GM23338 (cell line): ENCODE data around the gene ETV5. TPM values are rescaled to one million over a fixed set of nuclear protein-coding genes. Genes with fewer than 3 reads are reported as not detected.

Experiments
- ATAC-seq: fragments of 200-7000 bp; cut with Tn5 transposase; 3 replicates; pipeline ENCODE4 v1.9.1; 2020
- DNase-seq: peaks from one replicate; pipeline ENCODE4 v3.0.0-alpha.2; 2015; ENCODE audit warnings: low spot score
- H2AFZ ChIP-seq: fragments of 200-600 bp; sonication (generic); 2 replicates; pipeline ENCODE4 v1.8.0; 2016; ENCODE audit warnings: antibody characterized with exemption, mild to moderate bottlenecking, moderate library complexity
- H3F3A ChIP-seq: fragments of 200-600 bp; sonication (generic); replicated peaks from 2 replicates; pipeline ENCODE4 v1.8.0; 2017; ENCODE audit warnings: antibody characterized with exemption, mixed run types, low read depth
- H3K27ac ChIP-seq: fragments of 200-600 bp; sonication (generic); 2 replicates; pipeline ENCODE4 v1.6.1; 2016; ENCODE audit warnings: low read depth
- H3K27me3 ChIP-seq: fragments of 200-600 bp; sonication (generic); 2 replicates; pipeline ENCODE4 v1.8.0; 2016; ENCODE audit warnings: mild to moderate bottlenecking, mixed run types, moderate library complexity; ENCODE audit not compliant: insufficient read depth
- H3K36me3 ChIP-seq: fragments of 200-600 bp; sonication (generic); 2 replicates; pipeline ENCODE4 v1.8.0; 2016; ENCODE audit warnings: mild to moderate bottlenecking; ENCODE audit not compliant: insufficient read depth
- H3K4me1 ChIP-seq: fragments of 200-600 bp; sonication (generic); 2 replicates; pipeline ENCODE4 v1.8.0; 2016; ENCODE audit warnings: mild to moderate bottlenecking, moderate library complexity; ENCODE audit not compliant: insufficient read depth
- H3K4me2 ChIP-seq: fragments of 200-600 bp; sonication (generic); 2 replicates; pipeline ENCODE4 v1.7.1; 2017; ENCODE audit warnings: mixed run types
- H3K4me3 ChIP-seq: fragments of 200-600 bp; sonication (generic); 2 replicates; pipeline ENCODE4 v1.6.1; 2016; ENCODE audit warnings: mixed run types
- H3K79me2 ChIP-seq: fragments of 200-600 bp; sonication (generic); replicated peaks from 2 replicates; pipeline ENCODE4 v1.8.0; 2017; ENCODE audit warnings: mild to moderate bottlenecking; ENCODE audit not compliant: insufficient read depth
- H3K9me2 ChIP-seq: fragments of 200-600 bp; sonication (generic); 2 replicates; pipeline ENCODE4 v1.8.0; 2017; ENCODE audit not compliant: insufficient read depth
- H4K20me1 ChIP-seq: fragments of 200-600 bp; sonication (generic); replicated peaks from 2 replicates; pipeline ENCODE4 v1.8.0; 2017; ENCODE audit warnings: mild to moderate bottlenecking; ENCODE audit not compliant: insufficient read depth
- H3K27ac Mint-ChIP-seq: 2 replicates; pipeline ENCODE4 v1.8.0; 2020; ENCODE audit warnings: inconsistent platforms, mild to moderate bottlenecking, moderate library complexity, mixed read lengths
- H3K27me3 Mint-ChIP-seq: 3 replicates; pipeline ENCODE4 v1.8.0; 2022; ENCODE audit warnings: low read depth, mild to moderate bottlenecking, moderate library complexity, mixed read lengths, inconsistent platforms; ENCODE audit not compliant: insufficient read depth, poor library complexity
- H3K36me3 Mint-ChIP-seq: 3 replicates; pipeline ENCODE4 v1.8.0; 2021; ENCODE audit warnings: low read depth, mild to moderate bottlenecking, inconsistent platforms, moderate library complexity, mixed read lengths
- H3K4me1 Mint-ChIP-seq: 3 replicates; pipeline ENCODE4 v1.8.0; 2020; ENCODE audit warnings: mild to moderate bottlenecking, inconsistent platforms, mixed read lengths
- H3K4me3 Mint-ChIP-seq: 3 replicates; pipeline ENCODE4 v1.8.0; 2021; ENCODE audit warnings: moderate library complexity, mild to moderate bottlenecking, inconsistent platforms, mixed read lengths
- H3K9me3 Mint-ChIP-seq: 3 replicates; pipeline ENCODE4 v1.8.0; 2020; ENCODE audit warnings: moderate library complexity, mild to moderate bottlenecking, inconsistent platforms, mixed read lengths
- POLR2AphosphoS5 ChIP-seq: IDR thresholded peaks from 2 replicates; pipeline ENCODE4 v1.6.1; 2016; ENCODE audit warnings: antibody characterized with exemption, low read depth
- polyA plus RNA-seq: library from polyadenylated mRNA; unstranded; fragments of >200 nt; fragmentation: Nextera tagmentation; extraction: Ambion mirVana; gene quantifications from 2 replicates; pipeline ENCODE4 v1.2.1, GENCODE V29; 2016
- total RNA-seq: library from RNA; depleted of rRNA; stranded (reverse); fragments of >200 nt; shearing (Covaris generic); gene quantifications from 2 replicates; pipeline ENCODE4 v1.2.3, GENCODE V29; 2014
- TF ChIP-seq, protein P1 (sequence below): fragments of 250-450 bp; sonication (Bioruptor Pico); IDR thresholded peaks from 2 replicates; pipeline ENCODE4 v1.5.0; 2020; ENCODE audit warnings: mild to moderate bottlenecking, moderate library complexity
- TF ChIP-seq, protein P2 (sequence below), 2 experiments: fragments of 200-600 bp in 1 of 2; sonication (generic) in 1 of 2; conservative IDR thresholded peaks; 2 replicates each; pipeline versions ENCODE4 v1.5.1 to v1.6.1; 2016 to 2017; ENCODE audit warnings: antibody characterized with exemption in 2 of 2, low read depth in 2 of 2, mild to moderate bottlenecking in 2 of 2, moderate library complexity in 1 of 2

ETV5 gene
- total and polyA plus RNA-seq, 2 experiments from 2014 or later: 33.5 to 57.1 TPM

DNA sequence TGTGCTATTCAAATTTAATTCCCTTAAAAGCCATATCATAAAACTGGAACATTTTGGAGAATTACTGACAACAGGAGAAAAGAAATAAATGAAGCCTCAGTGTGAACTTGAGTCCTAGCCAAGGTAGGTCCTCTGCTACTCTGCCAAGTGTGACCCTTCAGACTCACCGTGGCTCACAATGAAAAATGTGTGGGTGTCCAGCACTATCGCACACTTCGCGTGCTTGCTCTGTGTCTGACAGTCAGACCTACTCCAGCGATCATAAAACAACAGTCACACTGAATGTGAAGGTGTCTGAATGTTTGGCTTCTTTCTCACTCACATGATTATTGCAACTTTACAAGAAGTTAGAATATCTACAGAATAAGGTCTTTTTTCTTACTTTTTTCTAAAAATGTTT is 105.3 kb downstream of the ETV5 start:
- ATAC-seq (no peak), DNase-seq (no peak)
- no peaks in the 10 kb centered on the region for H3F3A ChIP-seq
- H3K4me1 Mint-ChIP-seq: no peaks in the 10 kb centered on the region
- H3K79me2 ChIP-seq: no peaks in the 10 kb centered on the region
- no peak overlapping the region for H2AFZ ChIP-seq
- no peak overlapping the region for H3K4me3 Mint-ChIP-seq
- H3K27me3 ChIP-seq: no peaks in the 10 kb centered on the region
- H3K4me1 ChIP-seq: no peaks in the 10 kb centered on the region
- H3K27ac ChIP-seq: no peak overlapping the region
- H3K4me2 ChIP-seq: no peak overlapping the region
- no peak overlapping the region for H3K4me3 ChIP-seq
- H3K9me2 ChIP-seq: no peaks in the 10 kb centered on the region
- H3K27me3 Mint-ChIP-seq: peaks cover 2% of the 10 kb centered on the region
- H3K27ac Mint-ChIP-seq: no peak overlapping the region
- H4K20me1 ChIP-seq: 0 out of 2 replicates have a peak, but pooled peaks cover 3% of the 10 kb centered on the region
- H3K36me3 ChIP-seq: no peaks in the 10 kb centered on the region
- H3K9me3 Mint-ChIP-seq: no peaks in the 10 kb centered on the region; the same call in 1 of the 3 replicates
- TF ChIP-seq, protein P1, sequence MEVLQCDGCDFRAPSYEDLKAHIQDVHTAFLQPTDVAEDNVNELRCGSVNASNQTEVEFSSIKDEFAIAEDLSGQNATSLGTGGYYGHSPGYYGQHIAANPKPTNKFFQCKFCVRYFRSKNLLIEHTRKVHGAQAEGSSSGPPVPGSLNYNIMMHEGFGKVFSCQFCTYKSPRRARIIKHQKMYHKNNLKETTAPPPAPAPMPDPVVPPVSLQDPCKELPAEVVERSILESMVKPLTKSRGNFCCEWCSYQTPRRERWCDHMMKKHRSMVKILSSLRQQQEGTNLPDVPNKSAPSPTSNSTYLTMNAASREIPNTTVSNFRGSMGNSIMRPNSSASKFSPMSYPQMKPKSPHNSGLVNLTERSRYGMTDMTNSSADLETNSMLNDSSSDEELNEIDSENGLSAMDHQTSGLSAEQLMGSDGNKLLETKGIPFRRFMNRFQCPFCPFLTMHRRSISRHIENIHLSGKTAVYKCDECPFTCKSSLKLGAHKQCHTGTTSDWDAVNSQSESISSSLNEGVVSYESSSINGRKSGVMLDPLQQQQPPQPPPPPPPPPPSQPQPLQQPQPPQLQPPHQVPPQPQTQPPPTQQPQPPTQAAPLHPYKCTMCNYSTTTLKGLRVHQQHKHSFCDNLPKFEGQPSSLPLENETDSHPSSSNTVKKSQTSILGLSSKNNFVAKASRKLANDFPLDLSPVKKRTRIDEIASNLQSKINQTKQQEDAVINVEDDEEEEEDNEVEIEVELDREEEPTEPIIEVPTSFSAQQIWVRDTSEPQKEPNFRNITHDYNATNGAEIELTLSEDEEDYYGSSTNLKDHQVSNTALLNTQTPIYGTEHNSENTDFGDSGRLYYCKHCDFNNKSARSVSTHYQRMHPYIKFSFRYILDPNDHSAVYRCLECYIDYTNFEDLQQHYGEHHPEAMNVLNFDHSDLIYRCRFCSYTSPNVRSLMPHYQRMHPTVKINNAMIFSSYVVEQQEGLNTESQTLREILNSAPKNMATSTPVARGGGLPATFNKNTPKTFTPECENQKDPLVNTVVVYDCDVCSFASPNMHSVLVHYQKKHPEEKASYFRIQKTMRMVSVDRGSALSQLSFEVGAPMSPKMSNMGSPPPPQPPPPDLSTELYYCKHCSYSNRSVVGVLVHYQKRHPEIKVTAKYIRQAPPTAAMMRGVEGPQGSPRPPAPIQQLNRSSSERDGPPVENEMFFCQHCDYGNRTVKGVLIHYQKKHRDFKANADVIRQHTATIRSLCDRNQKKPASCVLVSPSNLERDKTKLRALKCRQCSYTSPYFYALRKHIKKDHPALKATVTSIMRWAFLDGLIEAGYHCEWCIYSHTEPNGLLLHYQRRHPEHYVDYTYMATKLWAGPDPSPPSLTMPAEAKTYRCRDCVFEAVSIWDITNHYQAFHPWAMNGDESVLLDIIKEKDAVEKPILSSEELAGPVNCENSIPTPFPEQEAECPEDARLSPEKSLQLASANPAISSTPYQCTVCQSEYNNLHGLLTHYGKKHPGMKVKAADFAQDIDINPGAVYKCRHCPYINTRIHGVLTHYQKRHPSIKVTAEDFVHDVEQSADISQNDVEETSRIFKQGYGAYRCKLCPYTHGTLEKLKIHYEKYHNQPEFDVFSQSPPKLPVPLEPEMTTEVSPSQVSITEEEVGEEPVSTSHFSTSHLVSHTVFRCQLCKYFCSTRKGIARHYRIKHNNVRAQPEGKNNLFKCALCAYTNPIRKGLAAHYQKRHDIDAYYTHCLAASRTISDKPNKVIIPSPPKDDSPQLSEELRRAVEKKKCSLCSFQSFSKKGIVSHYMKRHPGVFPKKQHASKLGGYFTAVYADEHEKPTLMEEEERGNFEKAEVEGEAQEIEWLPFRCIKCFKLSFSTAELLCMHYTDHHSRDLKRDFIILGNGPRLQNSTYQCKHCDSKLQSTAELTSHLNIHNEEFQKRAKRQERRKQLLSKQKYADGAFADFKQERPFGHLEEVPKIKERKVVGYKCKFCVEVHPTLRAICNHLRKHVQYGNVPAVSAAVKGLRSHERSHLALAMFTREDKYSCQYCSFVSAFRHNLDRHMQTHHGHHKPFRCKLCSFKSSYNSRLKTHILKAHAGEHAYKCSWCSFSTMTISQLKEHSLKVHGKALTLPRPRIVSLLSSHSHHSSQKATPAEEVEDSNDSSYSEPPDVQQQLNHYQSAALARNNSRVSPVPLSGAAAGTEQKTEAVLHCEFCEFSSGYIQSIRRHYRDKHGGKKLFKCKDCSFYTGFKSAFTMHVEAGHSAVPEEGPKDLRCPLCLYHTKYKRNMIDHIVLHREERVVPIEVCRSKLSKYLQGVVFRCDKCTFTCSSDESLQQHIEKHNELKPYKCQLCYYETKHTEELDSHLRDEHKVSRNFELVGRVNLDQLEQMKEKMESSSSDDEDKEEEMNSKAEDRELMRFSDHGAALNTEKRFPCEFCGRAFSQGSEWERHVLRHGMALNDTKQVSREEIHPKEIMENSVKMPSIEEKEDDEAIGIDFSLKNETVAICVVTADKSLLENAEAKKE (CRISPR knock-in tag): no peak
- TF ChIP-seq POLR2AphosphoS5: no peak
- TF ChIP-seq, protein P2, sequence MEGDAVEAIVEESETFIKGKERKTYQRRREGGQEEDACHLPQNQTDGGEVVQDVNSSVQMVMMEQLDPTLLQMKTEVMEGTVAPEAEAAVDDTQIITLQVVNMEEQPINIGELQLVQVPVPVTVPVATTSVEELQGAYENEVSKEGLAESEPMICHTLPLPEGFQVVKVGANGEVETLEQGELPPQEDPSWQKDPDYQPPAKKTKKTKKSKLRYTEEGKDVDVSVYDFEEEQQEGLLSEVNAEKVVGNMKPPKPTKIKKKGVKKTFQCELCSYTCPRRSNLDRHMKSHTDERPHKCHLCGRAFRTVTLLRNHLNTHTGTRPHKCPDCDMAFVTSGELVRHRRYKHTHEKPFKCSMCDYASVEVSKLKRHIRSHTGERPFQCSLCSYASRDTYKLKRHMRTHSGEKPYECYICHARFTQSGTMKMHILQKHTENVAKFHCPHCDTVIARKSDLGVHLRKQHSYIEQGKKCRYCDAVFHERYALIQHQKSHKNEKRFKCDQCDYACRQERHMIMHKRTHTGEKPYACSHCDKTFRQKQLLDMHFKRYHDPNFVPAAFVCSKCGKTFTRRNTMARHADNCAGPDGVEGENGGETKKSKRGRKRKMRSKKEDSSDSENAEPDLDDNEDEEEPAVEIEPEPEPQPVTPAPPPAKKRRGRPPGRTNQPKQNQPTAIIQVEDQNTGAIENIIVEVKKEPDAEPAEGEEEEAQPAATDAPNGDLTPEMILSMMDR (conservative IDR thresholded peaks at IDR 0.05; ENCODE audit: low read depth in 2 of 2): no peak
- no peaks in the 10 kb centered on the region for H3K36me3 Mint-ChIP-seq
